HS-5 (cell line): ENCODE measurements around the gene NPBWR2.

Experiments
- DNase-seq: peaks from one replicate; pipeline ENCODE4 v3.0.0-alpha.2; 2012; ENCODE audit warnings: low read depth

The NPBWR2 gene, protein sequence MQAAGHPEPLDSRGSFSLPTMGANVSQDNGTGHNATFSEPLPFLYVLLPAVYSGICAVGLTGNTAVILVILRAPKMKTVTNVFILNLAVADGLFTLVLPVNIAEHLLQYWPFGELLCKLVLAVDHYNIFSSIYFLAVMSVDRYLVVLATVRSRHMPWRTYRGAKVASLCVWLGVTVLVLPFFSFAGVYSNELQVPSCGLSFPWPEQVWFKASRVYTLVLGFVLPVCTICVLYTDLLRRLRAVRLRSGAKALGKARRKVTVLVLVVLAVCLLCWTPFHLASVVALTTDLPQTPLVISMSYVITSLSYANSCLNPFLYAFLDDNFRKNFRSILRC

DNA sequence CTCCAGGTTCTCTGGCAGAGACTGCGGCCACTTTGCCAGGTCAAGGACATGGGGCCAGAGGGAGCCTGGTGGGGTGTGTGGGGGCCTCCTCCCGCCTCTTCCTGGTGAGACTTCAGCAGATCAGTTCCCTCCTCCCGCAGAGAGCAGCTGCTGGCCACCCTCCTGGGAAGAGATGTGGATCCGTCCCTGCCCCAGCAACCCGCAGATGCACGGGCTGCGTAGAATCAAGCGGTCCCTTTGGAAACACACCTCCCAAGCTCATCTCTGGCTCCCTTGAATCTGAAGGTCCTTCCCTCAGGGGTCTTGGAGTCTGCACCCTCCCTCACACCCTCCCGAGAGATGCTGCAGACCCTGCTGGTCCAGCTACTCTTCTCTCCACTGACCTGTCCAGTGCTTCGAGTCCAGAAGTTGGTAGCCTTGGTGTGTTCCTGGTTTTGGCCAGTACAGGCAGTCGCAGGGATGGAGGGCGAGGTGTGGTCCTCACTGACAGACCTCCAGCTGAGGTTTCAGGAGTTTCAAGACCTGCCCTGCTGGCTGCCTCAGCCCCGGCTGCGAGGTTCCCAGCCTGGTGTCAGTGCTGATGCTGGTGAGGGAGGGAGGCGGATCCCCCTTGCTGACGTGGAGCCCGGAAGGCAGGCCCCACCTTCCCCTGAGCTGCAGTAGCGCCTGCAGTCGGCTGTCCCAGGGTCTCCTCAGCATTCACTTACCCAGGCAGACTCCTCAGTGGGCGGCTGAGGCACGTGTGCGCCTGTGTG, at the start of gene NPBWR2:
TSS of gene NPBWR2 (minus strand) at position 585 of the 755 bp plus-strand sequence. CDS start 734 bp downstream, outside the sequence.
- no peak for DNase-seq

DNA sequence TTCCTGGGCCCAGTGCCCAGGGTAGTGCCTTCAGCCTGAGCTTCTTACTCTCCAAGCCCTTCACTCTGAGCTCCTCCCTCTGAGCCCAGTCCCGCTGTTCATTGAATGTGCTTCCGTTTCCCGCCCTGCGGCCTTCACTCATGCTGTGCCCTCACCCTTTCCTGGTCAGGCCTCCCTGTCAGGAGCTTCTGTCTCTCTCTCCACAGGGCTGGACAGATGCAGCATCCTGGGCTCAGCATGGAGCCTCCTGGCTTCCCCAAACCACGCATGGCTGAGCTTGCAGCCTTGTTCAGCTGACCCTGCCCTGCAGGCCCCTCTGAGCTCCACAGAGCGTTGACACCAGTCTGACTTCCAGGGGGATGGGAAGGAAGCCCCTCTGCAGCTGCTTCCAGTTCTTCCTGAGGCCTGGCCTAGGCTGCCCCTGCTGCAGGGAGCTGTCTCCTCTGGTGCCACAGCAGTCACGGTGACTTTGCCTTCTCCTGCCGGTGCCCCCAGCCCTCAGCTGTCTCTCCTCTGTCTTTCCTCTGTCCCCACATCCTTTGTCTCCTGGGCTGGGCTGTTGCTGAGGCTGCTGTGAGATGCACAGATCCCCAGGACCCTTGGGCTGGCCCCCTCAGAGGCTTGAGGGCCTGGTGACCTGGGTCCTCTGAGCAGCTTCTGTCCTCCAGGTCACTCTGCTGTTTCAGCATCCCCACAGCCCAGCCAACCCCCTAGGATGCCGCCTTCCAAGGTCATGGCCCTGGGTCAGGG, 48.9 kb upstream of the NPBWR2 start:
- DNase-seq: no peak

DNA sequence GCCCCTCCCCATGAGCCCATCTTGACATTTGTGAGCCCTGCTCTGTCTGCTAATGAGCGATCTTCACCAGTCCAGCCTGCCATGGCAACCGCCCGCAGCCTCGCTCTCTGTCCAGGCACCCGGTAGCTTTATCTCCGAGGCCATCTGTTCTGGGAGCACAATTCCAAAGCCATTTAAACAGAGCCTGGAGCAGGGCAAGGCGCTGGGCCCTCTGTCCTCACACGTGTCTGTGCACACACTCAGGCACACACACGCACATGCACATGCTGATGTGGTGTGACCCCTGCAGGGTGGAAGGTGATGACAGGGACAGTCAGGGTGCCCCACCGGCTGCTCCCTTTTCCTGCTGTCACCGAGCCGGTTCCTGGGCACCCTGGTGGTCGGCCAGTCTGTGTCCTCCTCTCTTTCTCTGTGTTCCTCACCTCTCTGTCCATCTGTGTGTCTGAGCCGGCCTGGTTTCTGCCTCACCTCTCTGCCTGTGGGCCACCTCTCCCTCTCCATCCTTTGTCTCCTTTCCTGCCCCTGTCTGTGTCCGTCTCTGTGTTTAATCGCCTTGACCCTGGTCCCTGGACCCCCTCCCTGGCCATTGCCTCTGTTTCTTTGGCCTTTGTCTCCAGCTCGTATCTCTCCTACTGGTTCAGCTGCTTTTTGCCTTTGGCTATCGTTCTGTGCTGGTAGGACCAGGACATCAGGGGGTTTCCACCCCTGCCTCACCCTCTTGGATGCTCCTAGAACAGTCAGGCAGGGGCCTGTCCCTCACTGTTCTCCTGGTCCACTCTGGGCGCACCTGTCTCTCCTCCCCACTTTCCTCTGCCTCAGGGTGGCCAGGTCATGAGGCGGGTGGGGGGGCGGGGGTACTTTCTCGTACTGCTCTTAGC, 48.1 kb upstream of the NPBWR2 start:
- DNase-seq: no peak

DNA sequence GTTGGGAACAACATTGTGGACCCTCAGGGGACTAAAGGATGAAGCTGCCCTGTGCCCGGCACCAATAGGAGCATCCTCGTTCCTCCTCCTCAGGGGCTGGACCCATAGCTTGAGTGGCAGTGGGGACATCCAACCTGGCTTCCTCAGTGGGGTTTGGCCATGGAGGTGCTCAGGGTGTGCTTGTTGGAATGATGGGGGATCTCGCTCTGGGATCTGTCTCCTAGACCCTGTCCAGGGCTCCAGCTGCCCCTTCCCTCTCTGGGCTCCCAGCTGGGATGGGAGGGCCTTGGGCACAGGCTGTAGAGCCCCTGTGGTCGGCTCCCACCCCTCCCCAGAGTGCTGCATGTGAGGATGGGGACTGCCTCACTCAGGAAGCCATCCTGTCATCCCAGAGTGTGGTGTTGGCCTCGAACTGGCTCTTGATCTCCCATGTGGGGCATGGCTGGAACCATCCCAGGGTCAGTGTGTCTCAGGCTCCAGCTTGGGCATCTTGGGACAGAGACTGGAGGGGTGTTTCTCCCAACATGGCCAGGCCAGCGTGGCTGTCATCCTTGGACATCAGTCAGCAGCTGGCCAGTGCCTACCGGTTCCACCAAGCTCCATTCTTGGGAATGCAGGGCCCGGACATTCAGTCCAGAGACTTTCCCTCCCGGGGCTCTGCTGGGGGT, 47.4 kb upstream of the NPBWR2 start:
- no peak for DNase-seq

DNA sequence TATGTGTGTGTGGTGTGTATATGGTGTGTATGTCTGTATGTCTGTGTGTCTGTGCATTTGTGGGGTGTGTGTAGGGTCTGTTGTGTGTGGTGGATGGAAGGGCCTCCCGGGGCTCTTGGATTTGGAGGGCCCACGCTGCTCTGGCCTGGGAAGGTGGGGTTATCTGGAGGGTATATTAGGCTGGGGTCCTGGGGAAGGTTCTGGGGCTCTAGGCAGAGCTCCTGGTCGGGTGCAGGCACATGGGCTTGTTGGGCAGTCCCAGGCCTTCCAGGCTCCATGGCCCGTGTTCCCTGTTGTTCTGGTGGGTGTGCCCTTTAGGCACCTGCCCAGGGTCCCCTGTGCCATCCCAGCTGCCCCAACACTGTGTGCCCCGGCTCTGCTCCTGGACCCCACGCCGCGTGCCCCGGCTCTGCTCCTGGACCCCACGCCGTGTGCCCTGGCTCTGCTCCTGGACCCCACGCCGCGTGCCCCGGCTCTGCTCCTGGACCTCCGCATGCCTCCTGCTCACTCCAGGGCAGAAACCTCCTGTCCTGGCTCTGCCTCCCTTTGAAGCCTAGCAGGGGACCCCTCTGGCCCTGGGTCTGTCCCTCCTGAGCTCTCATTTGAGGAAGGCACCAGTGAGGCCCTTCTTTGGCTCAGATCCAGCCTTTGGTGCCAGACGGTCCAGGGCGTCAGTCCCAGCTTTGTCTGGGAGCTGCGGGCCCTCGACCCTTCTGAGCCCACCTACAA, 46.7 kb upstream of the NPBWR2 start:
- DNase-seq: no peak

DNA sequence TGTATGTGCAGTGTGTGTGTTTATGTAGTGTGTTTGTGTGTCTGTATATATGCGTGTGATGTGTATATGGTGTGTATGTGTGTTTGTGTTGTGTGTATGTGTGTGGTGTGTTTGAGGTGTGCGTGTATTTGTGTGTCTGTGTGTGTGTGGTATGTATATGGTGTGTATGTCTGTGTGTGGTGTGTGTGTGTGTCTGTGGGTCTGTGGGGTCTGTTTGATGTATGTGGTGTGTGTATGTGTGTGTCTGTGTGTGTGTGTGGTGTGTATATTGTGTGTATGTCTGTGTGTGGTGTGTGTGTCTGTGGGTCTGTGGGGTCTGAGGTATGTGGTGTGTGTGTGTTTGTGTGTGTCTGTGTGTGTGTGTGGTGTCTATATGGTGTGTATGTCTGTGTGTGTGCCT, 46.0 kb upstream of the NPBWR2 start:
- DNase-seq: no peak

DNA sequence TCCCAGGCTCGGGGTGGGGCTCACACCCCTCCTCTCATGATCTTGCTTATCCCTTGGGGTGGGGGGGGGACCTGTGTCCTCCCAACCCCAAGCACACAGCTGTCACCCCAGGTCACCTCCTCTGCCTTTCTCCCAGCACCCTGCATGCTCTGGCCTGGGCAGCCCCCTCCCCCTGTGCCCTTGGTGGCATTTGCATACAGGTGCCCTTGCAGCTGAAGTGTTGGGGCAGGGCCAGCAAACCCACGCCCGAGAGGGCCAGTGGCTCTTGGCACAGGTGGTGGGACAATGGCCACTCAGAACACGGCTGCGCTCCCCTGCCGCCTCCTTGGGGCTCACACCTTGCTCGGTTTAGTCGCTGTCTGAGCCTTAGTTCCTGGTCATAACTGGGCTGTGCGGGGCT, 45.5 kb upstream of the NPBWR2 start:
- no peak for DNase-seq

DNA sequence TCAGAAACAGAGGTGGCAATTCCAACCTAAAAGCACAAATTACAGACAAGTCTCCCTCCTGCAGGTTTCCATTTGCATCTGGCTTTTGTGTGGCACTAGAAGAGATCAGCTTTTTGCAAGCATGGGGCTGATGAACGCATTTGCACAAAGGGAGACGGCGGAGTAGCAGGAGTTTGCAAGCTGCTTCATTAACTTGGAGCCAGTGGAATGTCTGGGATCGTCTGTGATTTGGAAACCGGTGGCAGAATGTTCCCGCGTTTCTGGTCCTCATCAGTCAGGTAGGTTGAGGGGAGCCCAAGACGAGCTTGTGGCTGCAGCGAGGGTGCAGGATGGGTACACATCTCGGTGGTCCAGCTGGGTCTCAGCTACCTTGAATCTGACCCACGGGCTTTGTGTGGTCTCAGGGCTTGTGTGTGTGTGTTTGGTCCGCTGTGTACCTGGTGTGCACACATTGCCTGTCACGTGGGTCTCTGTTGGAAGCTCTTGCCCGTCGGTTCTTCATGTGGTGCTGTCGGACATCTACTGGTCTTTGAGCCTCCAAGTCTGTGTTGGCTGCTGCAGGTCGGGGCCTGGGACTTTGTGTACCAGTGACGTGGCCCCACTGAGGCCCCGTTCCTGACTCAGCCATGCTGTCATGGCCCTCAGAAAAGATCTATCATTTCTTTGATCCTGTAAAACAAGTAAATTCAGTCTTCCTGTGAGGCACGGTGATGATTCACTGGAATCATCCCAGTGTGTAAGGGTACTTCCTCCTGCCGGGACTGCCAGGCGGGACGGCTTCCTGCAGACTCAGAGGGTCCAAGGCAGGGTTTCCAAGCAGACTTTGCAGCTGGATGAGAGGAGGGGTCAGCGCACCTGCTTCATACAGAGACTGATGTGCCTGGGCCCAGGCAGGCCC, 44.5 kb upstream of the NPBWR2 start:
- no peak for DNase-seq

DNA sequence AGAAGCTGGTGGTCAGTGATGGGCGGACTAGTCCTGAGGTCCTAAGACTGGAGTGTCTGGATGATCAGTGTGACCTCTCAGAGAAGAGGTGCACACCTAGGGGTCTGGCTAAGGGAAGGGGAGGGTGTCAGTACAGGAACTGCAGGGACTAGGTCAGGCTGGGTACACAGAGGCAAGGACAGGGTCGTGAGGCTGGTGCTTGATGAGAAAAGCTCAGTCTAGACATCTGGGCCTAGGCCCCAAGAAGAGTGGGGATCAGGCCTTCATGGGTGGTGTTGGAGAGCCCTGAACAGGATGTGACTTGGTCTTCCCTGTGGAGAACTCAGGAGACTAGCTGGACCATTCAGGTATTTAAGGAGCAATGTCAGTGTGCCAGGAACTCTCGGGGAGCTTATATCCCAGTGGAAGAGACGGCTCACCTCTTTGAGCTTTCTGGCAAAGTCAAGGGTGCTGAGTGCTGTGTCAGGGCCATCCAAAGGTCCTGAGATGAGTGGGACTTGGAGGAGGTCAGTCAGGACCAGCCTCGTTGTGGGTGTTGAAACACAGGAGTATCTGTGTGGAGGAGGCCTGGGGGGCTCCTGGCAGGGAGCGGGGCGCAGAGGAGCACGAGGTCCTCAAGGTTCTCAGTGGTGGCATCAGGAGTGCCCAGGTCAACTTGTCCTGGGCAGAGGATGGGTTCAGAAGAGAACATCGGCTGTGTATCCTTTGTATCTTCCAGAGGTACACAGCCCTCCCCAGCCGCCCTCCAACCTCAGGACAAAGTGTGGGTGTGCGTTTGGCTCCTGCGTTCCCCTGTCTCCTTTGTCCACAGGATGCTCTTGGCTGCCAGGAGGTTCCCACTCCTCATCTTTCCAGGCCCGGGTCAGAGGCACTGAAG, 43.6 kb upstream of the NPBWR2 start:
- no peak for DNase-seq

DNA sequence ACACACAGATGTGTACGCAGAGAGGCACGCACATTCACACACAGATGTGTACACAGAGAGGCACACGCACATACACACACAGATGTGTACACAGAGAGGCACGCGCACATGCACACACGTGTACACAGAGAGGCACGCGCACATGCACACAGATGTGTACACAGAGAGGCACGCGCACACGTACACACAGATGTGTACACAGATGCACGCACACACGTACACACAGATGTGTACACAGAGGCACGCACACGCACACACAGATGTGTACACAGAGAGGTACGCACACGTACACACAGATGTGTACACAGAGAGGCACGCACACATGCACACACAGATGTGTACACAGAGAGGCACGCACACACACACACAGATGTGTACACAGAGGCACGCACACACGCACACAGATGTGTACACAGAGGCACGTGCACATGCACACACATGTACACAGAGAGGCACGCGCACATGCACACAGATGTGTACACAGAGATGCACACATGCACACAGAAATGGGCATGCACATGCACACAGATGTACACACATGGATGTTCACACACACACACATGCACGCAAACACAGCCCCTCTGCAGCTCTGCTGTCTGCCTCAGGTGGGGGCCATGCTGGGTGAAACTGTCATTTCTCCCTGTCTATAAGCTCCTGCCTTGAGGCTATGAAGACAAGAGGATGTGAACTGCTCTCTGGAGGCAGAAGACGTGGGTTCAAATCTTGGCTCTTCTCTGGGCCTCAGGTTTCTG, 42.6 kb upstream of the NPBWR2 start:
- no peak for DNase-seq

DNA sequence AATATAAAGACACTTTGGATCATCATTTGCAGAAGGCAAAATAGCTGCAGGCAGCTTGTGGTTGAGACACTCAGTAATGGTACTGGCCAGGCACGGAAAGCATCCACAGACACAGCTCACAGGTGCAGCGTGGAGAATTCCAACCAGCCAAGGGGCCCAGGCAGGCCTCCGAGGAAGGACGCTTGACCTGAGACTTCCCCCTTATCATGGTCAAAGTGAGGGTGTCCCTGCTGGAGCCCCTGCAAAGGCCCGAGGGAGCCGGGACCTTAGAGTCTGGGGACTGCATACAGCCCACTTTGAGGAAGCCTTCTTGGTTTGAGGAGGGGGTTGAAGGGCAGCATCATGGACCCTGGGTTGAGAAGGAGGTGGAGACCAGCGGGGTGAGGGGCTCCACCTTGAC, 41.8 kb upstream of the NPBWR2 start:
- DNase-seq: no peak

DNA sequence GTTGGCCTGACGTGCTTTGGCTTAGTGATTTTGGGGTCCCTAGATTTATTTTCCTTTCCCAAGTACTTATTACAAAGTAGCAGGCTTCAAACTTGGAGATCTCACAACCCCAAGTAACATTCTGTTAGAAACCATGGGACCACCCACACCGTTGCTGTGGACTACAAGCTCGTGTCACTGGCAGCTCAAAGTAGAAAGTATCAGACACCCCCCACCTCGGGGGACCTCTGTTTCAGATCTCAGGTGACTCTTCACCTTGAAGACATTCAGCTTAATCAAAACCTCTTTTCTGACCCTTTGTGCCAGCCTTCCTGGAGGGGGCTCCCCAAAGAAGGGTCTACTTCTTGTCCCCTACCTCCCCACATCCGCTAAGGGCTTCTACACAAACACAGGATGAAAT, 41.2 kb upstream of the NPBWR2 start:
- no peak for DNase-seq

DNA sequence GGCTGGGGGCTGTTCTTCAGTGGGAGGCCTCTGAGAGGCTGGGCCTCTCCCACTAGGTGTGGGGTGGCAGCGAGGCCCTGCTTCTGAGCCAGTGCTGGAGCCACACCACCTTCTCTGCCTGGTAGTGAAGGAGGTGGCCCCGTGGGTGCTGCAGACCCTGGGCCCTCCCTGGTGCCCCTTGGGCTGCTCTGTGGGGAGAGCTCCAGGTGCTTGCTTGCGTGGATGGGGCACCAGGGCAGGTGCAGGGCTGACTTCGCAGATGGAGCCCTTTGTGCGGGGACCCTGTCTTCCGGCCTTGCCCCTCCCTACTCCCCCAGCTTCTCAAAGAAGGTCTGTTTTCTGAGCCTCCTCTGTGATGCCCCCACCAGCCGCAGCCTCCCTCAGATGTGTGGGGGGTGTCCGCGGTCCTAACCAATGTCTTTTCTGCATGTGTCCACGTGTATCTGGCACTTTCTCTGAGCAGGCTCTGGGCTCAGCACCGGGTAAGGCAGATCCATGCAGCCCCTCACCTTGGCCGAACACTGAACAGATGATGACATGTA, 39.6 kb upstream of the NPBWR2 start:
- DNase-seq: no peak

DNA sequence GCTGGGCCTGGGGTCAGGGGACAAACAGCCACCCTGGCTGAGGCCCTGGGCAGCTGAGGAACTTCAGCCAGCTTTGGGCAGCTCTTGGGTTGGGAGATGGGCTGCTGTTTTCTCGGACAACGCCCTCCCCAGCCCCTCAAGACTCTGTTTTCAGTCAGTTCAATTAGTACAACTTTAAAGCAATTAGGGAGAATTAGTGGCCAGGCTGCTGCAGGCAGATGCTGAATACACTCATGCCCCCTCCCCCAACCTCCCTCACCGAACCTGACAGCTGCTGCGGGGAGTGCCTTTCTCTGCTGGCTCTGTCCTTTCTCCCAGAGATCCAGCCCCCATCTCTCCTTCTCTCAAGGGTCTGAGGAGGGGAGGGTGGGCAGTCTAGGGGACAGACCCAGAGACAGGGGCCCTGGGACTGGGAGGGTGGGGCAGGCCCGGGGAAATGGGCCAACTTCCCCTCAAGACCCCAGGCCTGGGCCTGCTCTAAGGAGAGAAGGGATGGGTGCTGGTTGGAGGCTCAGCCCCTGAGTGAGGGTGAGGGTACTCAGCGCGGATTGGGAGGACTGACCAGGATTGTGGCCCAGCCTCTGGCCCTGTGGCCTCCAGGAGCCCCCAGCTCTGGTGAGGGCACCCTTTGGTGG, 39.1 kb upstream of the NPBWR2 start:
- no peak for DNase-seq

DNA sequence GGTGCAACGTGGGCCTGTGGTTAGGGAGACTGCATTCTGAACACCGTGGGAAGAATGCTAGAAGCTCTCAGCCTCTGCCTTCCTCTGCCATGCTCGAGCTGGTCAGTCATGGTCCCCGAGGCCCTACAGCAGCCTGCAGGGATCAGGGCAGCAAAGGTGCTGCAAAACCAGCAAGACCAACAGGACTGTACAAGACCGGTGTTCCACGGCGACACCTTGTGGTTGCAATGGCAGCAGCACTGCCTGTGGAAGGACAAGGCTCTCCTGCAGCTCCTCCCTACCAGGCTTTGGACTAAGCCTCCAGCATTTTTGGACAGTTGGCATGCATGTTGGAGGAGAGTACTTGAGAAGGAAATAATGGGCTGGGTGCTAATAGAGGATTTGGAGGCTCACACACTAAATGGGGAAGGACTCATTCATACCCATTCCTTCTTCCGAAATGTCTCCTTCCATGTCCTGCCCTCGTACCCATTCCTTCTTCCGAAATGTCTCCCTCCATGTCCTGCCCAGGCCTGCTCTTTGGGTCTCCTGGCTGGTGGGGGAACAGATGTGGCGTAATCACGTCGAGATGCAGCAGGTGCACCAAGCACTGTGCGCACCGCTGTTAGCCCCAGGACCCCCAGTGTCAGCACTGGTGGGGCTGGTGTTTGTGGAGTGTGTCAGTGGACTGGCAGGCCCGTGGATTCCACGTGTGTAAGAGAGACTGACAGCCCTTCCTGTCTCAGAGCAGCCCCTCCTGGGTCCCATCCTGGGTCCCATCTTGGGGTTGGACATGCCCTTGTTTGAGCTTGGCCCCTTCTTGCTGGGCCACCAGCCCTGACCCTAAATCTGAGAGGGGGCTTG, 38.3 kb upstream of the NPBWR2 start:
- DNase-seq: no peak
